ENCODE measurements around the gene DOK6.

DOK6 gene

DNA sequence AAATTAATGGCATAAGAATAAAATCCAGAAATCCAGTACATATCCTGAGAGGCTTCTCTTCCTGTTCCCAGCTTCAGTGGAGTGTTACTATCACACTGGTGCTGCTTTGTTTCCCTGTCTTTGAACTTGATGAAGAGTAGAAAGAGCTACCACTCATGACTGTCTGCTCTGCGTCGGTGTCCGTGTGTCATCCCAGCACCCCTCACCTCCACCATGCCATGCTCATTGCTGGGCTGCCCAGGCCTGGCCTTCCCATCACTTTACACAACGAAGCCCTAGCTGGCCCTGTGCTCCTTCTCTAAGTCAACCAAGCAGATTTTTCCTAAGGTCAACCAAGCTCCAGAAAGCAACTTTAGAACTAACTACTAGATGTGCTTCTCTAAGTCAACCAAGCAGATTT lies 215.4 kb downstream of the DOK6 start:
- in situ Hi-C loops (cut with HindIII; ENCODE audit: low pct_ligation_motif_present, low sequenced_read_pairs), result no loop called here

DNA sequence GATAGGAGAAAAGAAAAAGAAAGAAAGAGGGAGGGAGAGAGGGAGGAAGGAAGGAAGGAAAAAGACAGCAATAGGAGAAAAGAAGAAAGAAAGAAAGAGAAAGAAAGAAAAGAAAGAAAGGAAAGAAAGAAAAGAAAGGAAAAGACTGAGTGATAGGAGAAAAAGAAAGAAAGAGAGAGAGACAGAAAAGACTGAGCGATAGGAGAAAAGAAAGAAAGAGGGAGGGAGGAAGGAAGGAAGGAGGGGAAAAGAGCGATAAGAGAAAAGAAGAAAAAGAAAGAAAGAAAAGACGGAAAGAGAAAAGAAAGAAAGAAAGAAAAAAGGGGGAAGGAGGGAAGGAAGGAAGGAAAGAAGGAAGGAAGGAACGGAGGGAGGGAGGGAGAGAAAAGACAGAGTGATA lies 216.7 kb downstream of the DOK6 start:
- Histone ChIP-seq H3K4me3 (ENCODE audit: low read depth, low read length) (no peak overlapping the region), H3K36me3 (replicated peaks) (no peaks in the 10 kb centered on the region), H3K27ac (no peak overlapping the region), H3K27me3 (replicated peaks) (no peaks in the 10 kb centered on the region)
- DNase-seq, result no peak
- TF ChIP-seq, protein P1, sequence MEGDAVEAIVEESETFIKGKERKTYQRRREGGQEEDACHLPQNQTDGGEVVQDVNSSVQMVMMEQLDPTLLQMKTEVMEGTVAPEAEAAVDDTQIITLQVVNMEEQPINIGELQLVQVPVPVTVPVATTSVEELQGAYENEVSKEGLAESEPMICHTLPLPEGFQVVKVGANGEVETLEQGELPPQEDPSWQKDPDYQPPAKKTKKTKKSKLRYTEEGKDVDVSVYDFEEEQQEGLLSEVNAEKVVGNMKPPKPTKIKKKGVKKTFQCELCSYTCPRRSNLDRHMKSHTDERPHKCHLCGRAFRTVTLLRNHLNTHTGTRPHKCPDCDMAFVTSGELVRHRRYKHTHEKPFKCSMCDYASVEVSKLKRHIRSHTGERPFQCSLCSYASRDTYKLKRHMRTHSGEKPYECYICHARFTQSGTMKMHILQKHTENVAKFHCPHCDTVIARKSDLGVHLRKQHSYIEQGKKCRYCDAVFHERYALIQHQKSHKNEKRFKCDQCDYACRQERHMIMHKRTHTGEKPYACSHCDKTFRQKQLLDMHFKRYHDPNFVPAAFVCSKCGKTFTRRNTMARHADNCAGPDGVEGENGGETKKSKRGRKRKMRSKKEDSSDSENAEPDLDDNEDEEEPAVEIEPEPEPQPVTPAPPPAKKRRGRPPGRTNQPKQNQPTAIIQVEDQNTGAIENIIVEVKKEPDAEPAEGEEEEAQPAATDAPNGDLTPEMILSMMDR (IDR thresholded peaks at IDR 0.05; ENCODE audit: low read depth, low read length, missing control alignments), result no peak
- in situ Hi-C loops (cut with HindIII; ENCODE audit: low pct_ligation_motif_present, low sequenced_read_pairs), result no loop called here

More for the DNA sequence above, 215.4 kb downstream of the DOK6 start:
- TF ChIP-seq, protein P1 (IDR thresholded peaks at IDR 0.05; ENCODE audit: low read depth, low read length, missing control alignments), result no peak
- Histone ChIP-seq H3K27me3 (replicated peaks) (no peaks in the 10 kb centered on the region), H3K4me3 (ENCODE audit: low read depth, low read length) (no peak overlapping the region), H3K27ac (no peak overlapping the region), H3K36me3 (replicated peaks) (no peaks in the 10 kb centered on the region)
- DNase-seq, result no peak

DNA sequence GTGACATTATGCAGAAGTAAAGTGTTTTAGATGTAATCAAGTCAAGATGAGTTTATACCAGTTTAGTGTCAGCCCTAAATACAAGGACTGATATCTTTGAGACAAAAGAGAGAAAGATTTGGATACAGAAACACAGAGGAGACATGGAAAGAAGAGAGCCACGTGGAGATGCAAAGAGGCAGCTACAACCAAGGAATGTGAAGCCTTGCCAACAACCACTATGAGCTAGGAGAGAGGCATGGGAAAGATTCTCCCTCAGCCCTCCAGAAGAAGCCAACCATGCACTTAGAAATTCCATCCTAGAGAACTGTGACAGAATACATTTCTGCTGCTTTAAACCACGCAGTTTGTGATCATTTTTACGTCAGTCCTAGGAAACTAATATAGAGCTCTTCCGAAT lies 217.2 kb downstream of the DOK6 start:
- TF ChIP-seq, protein P1 (IDR thresholded peaks at IDR 0.05; ENCODE audit: low read depth, low read length, missing control alignments), result no peak
- DNase-seq, result peak; percentile 75
- Histone ChIP-seq H3K27me3 (replicated peaks) (no peaks in the 10 kb centered on the region), H3K4me3 (ENCODE audit: low read depth, low read length) (no peak overlapping the region), H3K27ac (no peak overlapping the region), H3K36me3 (replicated peaks) (no peaks in the 10 kb centered on the region)
- in situ Hi-C loops (cut with HindIII; ENCODE audit: low pct_ligation_motif_present, low sequenced_read_pairs), result no loop called here

DNA sequence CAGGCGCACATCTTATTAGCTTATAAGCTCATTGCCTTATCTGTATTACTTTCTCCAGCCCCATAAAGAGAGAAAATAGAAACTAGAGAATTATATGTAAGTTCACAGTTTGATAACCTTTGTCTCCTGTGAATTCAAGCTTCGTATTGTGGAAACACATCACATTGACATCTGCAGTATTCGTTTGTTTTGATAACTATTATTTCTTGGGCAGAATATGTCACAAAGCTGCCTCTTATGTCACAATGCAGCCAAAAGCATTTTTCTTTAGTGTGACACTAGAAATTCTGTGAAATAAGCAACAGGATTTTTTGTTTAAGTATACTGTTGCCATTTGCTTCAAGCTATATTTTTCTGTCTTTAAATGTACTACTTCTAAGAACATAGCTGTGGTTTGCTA lies 221.5 kb downstream of the DOK6 start:
- Histone ChIP-seq H3K36me3 (replicated peaks) (no peaks in the 10 kb centered on the region), H3K27me3 (replicated peaks) (no peaks in the 10 kb centered on the region), H3K4me3 (ENCODE audit: low read depth, low read length) (no peak overlapping the region), H3K27ac (no peak overlapping the region)
- TF ChIP-seq, protein P1 (IDR thresholded peaks at IDR 0.05; ENCODE audit: low read depth, low read length, missing control alignments), result no peak
- in situ Hi-C loops (cut with HindIII; ENCODE audit: low pct_ligation_motif_present, low sequenced_read_pairs), result no loop called here
- no peak for DNase-seq

DNA sequence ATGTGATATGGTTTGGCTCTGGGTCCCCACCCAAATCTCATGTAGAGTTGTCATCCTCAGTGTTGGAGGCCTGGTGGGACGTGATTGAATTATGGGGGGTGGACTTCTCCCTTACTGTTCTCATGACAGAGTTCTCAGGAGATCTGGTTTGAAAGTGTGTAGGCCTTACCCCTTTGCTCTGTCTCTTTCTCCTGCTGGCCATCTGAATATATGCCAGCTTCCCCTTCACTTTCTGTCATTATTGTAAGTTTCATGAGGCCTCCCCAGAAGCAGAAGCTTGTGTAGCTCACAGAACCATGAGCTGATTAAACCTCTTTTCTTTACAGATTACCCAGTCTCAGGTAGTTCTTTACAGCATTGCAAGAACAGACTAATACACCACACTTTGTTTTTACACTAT lies 222.3 kb downstream of the DOK6 start:
- no peak overlapping the region for H3K4me3 ChIP-seq (ENCODE audit: low read depth, low read length)
- in situ Hi-C loops (cut with HindIII; ENCODE audit: low pct_ligation_motif_present, low sequenced_read_pairs), result no loop called here
- TF ChIP-seq, protein P1 (IDR thresholded peaks at IDR 0.05; ENCODE audit: low read depth, low read length, missing control alignments), result no peak
- no peaks in the 10 kb centered on the region for H3K27me3 ChIP-seq (replicated peaks)
- no peaks in the 10 kb centered on the region for H3K36me3 ChIP-seq (replicated peaks)
- H3K27ac ChIP-seq, result no peak overlapping the region
- DNase-seq, result no peak

DNA sequence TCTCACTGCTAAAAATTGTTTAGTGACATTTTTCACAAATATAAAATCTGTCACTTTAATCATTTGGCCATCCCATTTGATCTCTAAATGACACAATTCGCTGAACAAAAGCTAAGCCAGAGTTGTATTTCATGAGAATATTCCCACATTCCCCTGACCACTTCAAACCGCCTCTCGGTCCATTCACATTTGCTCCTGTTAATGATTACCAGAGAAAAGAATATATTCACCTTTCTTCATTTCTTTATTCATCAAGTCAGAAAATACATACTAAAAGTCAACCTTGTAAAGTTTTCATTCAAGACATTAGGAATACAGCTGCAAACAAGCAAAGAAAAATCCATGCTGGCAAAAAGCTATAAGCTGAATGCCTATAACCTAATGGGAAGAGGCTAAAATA lies 225.5 kb downstream of the DOK6 start:
- no peaks in the 10 kb centered on the region for H3K27me3 ChIP-seq (replicated peaks)
- H3K4me3 ChIP-seq (ENCODE audit: low read depth, low read length), result no peak overlapping the region
- DNase-seq, result no peak
- TF ChIP-seq, protein P1 (IDR thresholded peaks at IDR 0.05; ENCODE audit: low read depth, low read length, missing control alignments), result no peak
- no peaks in the 10 kb centered on the region for H3K36me3 ChIP-seq (replicated peaks)
- in situ Hi-C loops (cut with HindIII; ENCODE audit: low pct_ligation_motif_present, low sequenced_read_pairs), result no loop called here
- no peak overlapping the region for H3K27ac ChIP-seq

Data from brain microvascular endothelial cell (primary cell).